T-helper 2 cell treated with Interferon-gamma antibody and Interleukin-4, amounts not matched to agents 5 μg/mL and 100 μg/mL, for 36 hours (primary cell): ENCODE results near the gene CNDP1.
A peak's percentile ranks its signal among the peaks of the same experiment; 100 is the strongest.

Source experiments
- DNase-seq: peaks from one replicate; pipeline ENCODE4 v3.0.0; 2021; ENCODE audit warnings: low spot score
- H3K27ac Mint-ChIP-seq: one replicate; pipeline ENCODE4 v1.8.0; 2021; ENCODE audit warnings: mild to moderate bottlenecking, mixed read lengths
- H3K27me3 Mint-ChIP-seq: one replicate; pipeline ENCODE4 v1.8.0; 2021; ENCODE audit warnings: low read depth, mixed read lengths
- H3K36me3 Mint-ChIP-seq: one replicate; pipeline ENCODE4 v1.8.0; 2021; ENCODE audit warnings: low read depth, mixed read lengths
- H3K4me1 Mint-ChIP-seq: one replicate; pipeline ENCODE4 v1.8.0; 2021; ENCODE audit warnings: low read depth, mixed read lengths
- H3K4me3 Mint-ChIP-seq: one replicate; pipeline ENCODE4 v1.8.0; 2022; ENCODE audit warnings: mild to moderate bottlenecking, moderate library complexity, mixed read lengths
- H3K9me3 Mint-ChIP-seq: one replicate; pipeline ENCODE4 v1.8.0; 2021; ENCODE audit warnings: mixed read lengths

The CNDP1 gene, protein sequence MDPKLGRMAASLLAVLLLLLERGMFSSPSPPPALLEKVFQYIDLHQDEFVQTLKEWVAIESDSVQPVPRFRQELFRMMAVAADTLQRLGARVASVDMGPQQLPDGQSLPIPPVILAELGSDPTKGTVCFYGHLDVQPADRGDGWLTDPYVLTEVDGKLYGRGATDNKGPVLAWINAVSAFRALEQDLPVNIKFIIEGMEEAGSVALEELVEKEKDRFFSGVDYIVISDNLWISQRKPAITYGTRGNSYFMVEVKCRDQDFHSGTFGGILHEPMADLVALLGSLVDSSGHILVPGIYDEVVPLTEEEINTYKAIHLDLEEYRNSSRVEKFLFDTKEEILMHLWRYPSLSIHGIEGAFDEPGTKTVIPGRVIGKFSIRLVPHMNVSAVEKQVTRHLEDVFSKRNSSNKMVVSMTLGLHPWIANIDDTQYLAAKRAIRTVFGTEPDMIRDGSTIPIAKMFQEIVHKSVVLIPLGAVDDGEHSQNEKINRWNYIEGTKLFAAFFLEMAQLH

DNA sequence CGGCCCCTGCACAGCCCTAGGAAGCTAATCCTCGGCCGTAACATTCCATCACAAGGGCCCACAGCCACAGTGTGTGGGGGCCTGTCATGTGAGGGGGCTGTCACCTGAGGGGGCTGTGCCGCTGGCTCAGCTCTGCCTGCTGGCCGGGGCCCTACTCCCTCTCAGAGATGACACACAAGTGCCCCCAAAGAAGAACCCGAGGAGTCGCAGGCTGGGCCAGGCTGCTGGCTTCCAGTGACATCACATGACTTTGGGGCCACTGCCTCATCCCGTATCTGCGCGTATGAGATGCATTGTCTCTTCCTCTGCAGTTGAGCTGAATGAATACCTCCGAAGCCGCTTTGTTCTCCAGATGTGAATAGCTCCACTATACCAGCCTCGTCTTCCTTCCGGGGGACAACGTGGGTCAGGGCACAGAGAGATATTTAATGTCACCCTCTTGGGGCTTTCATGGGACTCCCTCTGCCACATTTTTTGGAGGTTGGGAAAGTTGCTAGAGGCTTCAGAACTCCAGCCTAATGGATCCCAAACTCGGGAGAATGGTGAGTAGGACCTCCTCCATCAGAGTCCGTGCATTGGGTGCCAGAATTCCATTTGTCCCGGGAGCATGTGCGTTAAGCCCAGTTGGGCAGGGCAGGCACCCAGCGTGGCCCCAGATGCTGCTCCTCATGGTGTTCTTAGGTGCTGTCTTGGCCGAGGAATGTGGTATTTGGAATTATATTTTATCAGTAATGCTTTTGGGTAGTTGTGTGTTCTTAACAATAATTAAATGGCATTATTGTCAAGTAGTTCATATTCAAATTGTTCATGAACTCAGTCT lies at the start of gene CNDP1:
TSS of gene CNDP1 (plus strand) at position 351 of the 820 bp plus-strand sequence. CDS start at position 519, 168 bp downstream.
- Mint-ChIP-seq H3K27me3 (peaks cover 8% of the 10 kb centered on the region), H3K36me3 (no peaks in the 10 kb centered on the region), H3K4me1 (no peaks in the 10 kb centered on the region), H3K27ac (no peak within 1 kb of the TSS), H3K9me3 (no peaks in the 10 kb centered on the region), H3K4me3 (no peak within 1 kb of the TSS)
- DNase-seq = no peak

DNA sequence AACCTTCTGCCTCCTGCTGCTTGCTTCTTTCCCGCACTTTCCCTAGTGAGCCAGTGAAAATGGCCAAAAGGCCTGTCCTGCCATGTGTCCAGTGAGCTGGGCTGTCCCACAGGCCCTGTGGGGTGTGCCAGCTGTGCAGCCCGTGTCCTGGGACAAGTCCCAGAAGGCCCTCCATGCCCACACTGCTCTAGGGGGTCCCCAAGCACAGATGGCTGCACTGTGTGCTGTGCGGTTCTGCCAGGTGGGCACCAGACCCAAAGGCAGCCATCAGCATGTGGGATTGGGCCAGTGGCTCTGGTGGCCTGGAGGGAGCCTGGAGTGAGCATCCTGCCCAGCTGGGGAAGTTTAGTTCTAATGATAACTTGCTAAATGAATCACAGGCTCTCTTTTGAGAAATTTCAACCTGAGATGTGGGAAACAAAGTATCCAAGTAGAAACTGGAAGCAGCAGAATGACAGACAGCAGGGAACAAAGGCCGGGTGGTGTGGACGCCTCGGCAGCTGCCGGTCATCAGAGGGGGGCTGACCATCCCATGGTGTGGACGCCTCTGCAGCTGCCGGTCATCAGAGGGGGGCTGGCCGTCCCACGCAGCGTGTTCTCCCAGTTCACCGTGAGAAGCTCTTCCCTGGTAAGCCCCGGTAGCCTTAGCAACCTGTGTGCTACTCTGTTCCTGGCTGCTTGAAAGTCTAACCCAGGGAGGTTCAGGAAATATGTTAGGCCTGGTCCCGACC lies 48.0 kb upstream of the CNDP1 start:
- Mint-ChIP-seq H3K27ac (no peak overlapping the region), H3K36me3 (no peaks in the 10 kb centered on the region), H3K9me3 (no peaks in the 10 kb centered on the region), H3K27me3 (peaks cover 18% of the 10 kb centered on the region), H3K4me1 (peaks cover 10% of the 10 kb centered on the region), H3K4me3 (no peak overlapping the region)
- DNase-seq = no peak

DNA sequence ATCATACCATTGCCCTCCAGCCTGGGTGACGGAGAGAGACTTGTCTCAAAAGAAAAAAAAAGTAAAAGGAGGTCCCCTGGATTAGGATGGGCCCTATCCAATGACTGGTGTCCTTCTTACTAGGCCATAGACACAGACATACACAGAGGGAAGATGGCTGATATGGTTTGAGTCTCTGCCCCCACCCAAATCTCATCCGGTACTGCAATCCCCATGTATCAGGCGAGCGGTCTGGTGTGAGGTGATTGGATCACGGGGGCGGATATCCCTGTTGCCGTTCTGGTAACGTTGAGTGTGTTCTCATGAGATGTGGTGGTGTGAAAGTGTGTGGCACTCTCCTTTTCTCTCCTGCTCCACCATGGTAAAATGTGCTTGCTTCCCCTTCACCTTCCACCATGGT lies 45.9 kb upstream of the CNDP1 start:
- Mint-ChIP-seq H3K4me3 (no peak overlapping the region), H3K27me3 (peaks cover 21% of the 10 kb centered on the region), H3K36me3 (no peaks in the 10 kb centered on the region), H3K4me1 (peaks cover 10% of the 10 kb centered on the region), H3K9me3 (no peaks in the 10 kb centered on the region), H3K27ac (no peak overlapping the region)
- DNase-seq = no peak

DNA sequence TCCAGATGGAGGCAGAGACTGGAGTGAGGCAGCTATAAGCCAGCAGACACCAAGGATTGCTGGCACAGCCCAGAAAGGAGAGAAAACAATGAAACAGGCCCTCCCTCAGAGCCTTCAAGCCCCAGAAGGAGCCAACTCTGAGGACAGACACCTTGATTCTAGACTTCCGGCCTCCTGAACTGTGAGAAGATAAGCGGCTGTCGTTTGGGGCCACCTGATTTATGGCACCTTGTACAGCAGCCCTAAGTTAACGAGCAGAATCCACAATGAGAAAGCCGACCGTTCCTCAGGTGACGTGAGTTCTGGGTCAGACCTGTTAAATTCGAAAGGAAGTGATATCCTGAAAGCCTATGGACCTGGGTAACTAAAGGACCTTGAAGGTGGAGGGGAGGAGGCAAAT lies 45.4 kb upstream of the CNDP1 start:
- no peaks in the 10 kb centered on the region for H3K9me3 Mint-ChIP-seq
- no peak overlapping the region for H3K27ac Mint-ChIP-seq
- H3K36me3 Mint-ChIP-seq = no peaks in the 10 kb centered on the region
- no peak for DNase-seq
- peaks cover 25% of the 10 kb centered on the region for H3K27me3 Mint-ChIP-seq
- H3K4me3 Mint-ChIP-seq = no peak overlapping the region
- peaks cover 13% of the 10 kb centered on the region for H3K4me1 Mint-ChIP-seq

DNA sequence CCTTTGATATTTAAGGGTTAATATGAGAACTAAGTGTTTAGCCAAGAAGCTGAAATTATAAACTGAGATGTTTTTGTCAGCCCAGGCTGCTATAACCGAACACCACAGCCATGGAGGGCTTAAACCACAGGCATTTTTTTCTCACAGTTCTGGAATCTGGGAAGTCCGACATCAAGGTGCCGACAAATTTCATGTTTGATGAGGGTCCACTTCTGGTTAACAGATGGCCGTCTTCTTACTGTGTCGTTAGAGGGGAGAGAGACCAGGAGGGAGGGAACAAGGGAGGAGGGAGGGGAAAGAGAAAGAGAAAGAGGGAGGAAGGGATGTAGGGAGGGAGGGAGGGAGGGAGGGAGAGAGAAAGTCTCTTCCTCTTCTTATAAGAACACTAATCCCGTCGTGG lies 44.6 kb upstream of the CNDP1 start:
- Mint-ChIP-seq H3K4me1 (peaks cover 10% of the 10 kb centered on the region), H3K4me3 (no peak overlapping the region), H3K9me3 (no peaks in the 10 kb centered on the region), H3K27me3 (peaks cover 25% of the 10 kb centered on the region), H3K27ac (no peak overlapping the region), H3K36me3 (no peaks in the 10 kb centered on the region)
- no peak for DNase-seq

DNA sequence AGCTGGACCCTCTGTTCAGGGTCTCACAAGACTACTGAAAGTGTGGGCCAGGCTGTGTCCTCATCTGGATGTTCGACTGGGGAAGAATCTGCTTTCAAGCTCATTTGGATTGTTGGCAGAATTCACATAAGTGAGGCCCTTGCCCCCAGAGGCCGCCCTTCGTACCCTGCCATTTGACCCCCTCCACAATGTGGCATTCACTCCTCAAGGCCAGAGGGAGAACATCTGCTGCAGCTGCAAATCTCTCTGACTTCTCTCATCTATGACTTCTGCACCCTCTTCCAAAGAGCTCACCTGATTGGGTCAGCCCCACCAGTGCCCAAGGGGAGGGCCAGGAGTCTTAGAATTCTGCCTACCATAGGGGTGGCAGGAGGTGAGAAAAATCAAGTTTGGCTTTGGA lies 42.0 kb upstream of the CNDP1 start:
- no peak overlapping the region for H3K4me3 Mint-ChIP-seq
- no peak for DNase-seq
- H3K27ac Mint-ChIP-seq = no peak overlapping the region
- peaks cover 5% of the 10 kb centered on the region for H3K36me3 Mint-ChIP-seq
- H3K27me3 Mint-ChIP-seq = peaks cover 19% of the 10 kb centered on the region
- H3K4me1 Mint-ChIP-seq = peaks cover 12% of the 10 kb centered on the region
- H3K9me3 Mint-ChIP-seq = no peaks in the 10 kb centered on the region

DNA sequence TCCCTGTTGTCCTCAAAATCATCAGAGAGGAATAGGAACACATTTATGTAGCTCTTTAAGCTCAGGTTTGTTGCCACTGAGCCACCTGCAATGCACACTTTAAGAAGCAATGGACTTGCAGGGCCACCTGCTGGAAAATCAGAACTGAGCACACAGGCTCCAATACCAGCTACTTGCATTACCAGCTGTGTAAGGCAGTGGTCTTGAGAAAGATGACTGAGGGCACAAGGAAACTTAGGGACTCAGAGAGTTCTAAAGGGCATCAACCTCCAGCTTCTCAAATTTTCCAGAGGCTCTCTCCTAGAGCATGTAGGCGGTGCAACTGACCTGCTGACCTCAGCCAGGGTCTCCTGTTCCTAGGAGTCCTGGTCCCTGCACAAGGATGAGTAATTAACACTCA lies 40.6 kb upstream of the CNDP1 start:
- peak; percentile 43 for DNase-seq
- Mint-ChIP-seq H3K36me3 (peaks cover 11% of the 10 kb centered on the region), H3K4me1 (peaks cover 23% of the 10 kb centered on the region), H3K9me3 (no peaks in the 10 kb centered on the region), H3K4me3 (no peak overlapping the region), H3K27me3 (peaks cover 19% of the 10 kb centered on the region), H3K27ac (no peak overlapping the region)

DNA sequence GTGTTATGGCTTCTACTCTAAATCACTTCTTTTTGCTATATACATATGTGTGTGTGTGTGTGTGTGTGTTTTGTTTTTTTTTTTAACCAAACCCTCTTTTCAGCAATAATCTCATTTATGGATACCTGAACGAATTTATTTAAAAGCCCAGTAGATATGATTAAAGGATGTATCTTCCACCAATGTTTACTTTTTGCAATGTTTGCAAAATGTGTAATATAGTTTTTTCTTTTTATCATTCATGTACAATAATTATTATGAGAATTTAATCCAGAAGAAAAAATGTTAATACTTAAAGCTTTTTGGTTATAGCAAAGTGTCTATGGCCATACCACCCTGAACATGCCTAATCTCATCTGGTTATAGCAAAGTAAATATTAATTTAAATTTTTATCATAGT lies 39.8 kb upstream of the CNDP1 start:
- Mint-ChIP-seq H3K27ac (no peak overlapping the region), H3K27me3 (peaks cover 19% of the 10 kb centered on the region), H3K9me3 (no peaks in the 10 kb centered on the region), H3K36me3 (peaks cover 11% of the 10 kb centered on the region), H3K4me3 (peak overlapping the region; percentile 26), H3K4me1 (peaks cover 28% of the 10 kb centered on the region)
- DNase-seq = no peak

DNA sequence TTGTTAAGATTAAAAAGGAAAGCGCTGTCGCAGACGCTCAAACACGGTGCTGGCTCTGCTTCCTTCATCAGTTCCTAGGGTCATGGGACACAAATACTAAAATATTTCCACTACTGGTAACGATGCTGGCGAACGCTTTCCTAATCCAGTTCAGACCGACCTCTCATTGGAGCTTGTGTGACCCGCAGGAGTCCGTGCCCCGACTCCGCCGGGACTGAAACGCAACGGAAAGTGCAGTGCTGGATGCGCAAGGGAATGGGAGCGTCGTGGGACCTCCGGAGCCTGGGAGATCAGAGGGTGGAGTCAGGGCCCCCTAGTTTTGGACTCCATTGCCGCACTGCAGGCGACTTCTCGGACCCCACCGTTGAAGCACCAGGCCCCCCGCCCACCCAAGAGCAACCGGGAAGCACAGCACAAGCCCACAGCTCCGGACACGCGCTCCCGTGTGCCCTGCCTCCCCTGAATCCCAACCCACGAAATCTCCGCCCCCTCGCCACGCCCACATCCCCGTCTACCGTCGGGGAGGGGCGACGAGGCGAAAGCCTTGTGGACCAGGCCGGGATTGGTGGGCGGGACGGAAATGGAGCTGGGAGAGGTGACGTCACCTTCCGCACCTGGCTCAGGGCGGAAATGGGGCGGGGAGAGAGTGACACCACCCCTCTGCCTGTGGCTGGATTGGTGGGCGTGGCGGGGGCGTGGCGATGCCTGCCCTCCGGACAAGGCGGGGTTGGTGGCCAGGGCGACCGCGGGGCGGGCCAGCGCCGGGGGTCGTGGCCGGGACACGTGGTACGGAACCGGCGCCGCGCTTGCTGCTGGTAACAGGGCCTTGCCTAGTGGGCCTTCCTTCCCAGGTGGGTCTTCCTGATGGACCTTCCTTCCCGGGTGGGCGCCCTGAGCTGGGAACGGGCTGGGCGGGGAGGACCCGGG lies 38.5 kb upstream of the CNDP1 start, which contains the start of gene CNDP2:
TSS of gene CNDP2 (plus strand) at position 783 of the 927 bp plus-strand sequence. CDS start 3,611 bp downstream, outside the sequence.
- Mint-ChIP-seq H3K27me3 (peaks cover 19% of the 10 kb centered on the region), H3K36me3 (peaks cover 21% of the 10 kb centered on the region), H3K4me3 (peak within 1 kb of the TSS; percentile 89), H3K27ac (peak within 1 kb of the TSS; percentile 92), H3K9me3 (no peaks in the 10 kb centered on the region), H3K4me1 (peaks cover 36% of the 10 kb centered on the region)
- DNase-seq = peak; percentile 99

DNA sequence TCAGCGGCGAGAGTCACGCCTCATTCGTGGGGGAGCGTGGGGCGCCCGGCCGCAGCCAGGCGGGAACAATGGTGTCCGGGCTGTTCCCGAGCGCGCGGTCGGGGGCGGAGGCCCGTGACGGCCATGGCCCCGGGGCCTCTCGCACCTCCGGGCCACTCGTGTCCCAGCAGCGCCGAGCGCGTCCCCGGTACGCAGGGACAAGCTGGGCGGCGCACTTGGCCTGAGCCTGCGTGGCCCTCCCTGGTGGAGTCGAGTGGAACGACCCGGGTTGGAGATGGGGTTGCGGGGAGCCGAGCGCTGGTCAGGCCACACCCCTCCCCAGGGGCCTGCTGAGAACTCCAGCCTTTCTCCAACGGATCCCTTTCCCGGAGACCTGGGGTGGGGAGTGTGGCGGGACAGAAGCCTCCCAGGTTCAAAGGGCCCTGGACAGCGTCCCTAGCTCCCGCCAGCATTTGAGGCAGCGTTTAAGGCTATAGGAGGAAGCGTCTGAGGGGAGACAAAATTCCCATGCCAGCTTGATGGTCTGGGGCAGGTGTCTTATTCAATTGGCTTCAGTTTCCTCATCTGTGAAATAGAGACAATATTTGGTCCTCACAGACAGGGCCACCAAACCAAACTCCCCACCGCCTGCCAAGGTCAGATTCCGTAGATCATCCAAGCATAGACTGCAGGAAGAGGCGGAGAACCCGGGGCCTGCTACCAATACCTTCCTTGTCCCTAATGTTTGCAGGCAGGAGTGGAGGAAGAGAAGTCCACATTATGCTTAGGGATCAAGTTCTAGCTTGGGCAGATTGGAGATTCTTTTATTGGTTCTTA lies 37.6 kb upstream of the CNDP1 start:
- peak overlapping the region; percentile 89 for H3K4me3 Mint-ChIP-seq
- H3K27me3 Mint-ChIP-seq = peaks cover 17% of the 10 kb centered on the region
- no peak for DNase-seq
- H3K4me1 Mint-ChIP-seq = peaks cover 43% of the 10 kb centered on the region
- peak overlapping the region; percentile 92 for H3K27ac Mint-ChIP-seq
- H3K9me3 Mint-ChIP-seq = no peaks in the 10 kb centered on the region
- H3K36me3 Mint-ChIP-seq = peaks cover 29% of the 10 kb centered on the region

DNA sequence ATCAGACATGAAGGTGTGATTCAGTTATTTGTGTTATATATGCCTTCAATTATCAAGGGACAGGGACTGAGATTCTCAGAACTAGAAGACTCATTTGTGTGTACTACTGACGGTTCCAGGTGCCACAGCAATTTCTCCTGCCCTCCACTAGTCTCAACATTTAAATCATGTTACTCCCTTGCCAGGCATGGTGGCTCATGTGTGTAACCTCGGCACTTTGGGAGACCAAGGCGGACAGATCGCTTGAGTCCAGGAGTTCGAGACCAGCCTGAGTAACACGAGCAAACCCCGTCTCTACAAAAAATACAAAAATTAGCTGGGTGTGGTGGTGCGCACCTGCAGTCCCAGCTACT lies 37.0 kb upstream of the CNDP1 start:
- Mint-ChIP-seq H3K36me3 (peaks cover 34% of the 10 kb centered on the region), H3K27me3 (peaks cover 12% of the 10 kb centered on the region), H3K9me3 (no peaks in the 10 kb centered on the region), H3K27ac (peak overlapping the region; percentile 62), H3K4me3 (peak overlapping the region; percentile 89), H3K4me1 (peaks cover 43% of the 10 kb centered on the region)
- DNase-seq = no peak

DNA sequence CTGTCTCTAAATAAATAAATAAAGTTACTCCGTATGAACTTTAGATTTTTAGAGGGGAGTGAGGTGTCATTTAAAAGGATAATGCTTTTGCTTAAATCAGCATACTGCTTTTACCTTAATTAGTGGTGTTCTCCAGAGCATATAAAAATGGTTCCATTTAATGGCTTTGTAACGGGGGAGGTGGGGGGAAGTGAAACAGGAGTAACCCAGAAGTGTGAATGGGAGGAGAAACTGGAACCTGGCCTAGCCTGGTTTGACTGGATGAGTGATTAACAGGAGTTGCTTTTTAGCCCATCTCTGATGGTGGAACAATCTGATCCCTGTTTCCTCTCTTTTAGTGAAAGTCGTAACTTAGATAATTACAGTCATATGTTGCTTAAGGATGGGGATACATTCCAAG lies 36.5 kb upstream of the CNDP1 start:
- Mint-ChIP-seq H3K4me1 (peaks cover 43% of the 10 kb centered on the region), H3K4me3 (peak overlapping the region; percentile 89), H3K27ac (peak overlapping the region; percentile 62), H3K27me3 (peaks cover 10% of the 10 kb centered on the region), H3K9me3 (no peaks in the 10 kb centered on the region), H3K36me3 (peaks cover 37% of the 10 kb centered on the region)
- DNase-seq = no peak
